Measurements from ENCODE around the gene TRIOBP. TPM values are rescaled to one million over a fixed set of nuclear protein-coding genes. Genes with fewer than 3 reads are reported as not detected.

Gene TRIOBP
- total RNA-seq, 1 experiment from 2014 or later = 154 TPM

DNA sequence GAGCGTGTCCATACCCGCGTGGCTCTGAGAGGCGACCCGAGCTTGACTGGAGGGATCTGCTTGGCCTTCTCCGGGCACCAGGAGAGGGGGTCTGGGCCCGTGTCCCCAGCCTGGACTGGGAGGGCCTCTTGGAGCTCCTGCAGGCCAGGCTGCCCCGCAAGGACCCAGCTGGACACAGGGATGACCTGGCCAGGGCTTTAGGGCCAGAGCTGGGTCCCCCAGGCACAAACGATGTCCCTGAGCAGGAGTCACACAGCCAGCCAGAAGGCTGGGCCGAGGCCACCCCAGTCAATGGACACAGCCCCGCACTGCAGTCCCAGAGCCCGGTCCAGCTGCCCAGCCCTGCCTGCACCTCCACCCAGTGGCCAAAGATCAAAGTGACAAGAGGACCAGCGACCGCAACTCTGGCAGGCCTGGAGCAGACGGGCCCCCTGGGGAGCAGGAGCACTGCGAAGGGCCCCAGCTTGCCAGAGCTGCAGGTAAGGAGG, 38.2 kb downstream of the TRIOBP start:
- Histone ChIP-seq H3K27me3 (no peaks in the 10 kb centered on the region), H3K9me3 (no peaks in the 10 kb centered on the region), H3K4me3 (no peak overlapping the region), H3K36me3 (no peaks in the 10 kb centered on the region)
- peak; percentile 43 for DNase-seq

DNA sequence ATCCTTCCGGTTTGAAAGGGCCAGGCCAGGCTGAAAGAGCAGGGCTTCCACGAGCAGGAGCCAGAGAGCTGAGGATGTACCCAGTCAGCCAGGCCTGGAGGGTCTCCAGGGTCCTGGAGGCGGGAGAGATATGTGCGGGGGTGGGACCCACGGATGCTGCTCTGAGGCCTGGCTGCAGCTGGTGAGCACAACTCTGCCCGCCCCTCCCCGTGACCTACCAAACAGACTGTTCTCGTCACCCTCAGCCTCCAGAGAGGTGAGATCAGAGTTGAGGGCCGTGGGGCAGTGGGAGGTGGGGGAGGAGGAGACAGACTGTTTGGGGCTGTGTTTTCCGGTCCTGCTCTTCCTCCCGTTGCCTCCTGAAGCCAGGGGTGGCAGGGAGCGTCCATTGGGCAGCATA, 42.2 kb downstream of the TRIOBP start:
- Histone ChIP-seq H3K4me3 (no peak overlapping the region), H3K9me3 (no peaks in the 10 kb centered on the region), H3K36me3 (peaks cover under 1% of the 10 kb centered on the region), H3K27me3 (no peaks in the 10 kb centered on the region)
- peak; percentile 75 for DNase-seq

DNA sequence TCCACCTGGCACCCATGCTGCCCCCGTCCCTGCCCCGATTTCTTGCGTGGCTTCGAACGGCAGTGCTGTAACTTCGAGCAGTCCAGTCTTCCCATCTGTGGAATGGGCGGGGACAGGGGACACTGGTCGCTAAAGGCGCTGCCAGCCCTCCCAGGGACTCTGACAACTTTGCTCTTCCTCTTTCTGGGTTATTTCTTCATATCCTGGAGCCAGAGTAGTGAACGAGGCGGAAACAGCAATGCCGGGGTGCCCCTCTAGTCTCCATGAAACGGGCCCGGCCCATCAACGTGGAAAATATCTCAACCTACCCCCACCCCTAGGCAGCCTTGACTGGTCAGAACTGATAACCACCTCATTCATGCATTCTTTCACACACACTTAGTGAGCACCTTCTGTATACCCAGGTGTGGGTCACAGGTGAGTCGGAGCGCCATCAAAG, 42.8 kb downstream of the TRIOBP start:
- Histone ChIP-seq H3K36me3 (peaks cover 7% of the 10 kb centered on the region), H3K27me3 (no peaks in the 10 kb centered on the region), H3K4me3 (no peak overlapping the region), H3K9me3 (no peaks in the 10 kb centered on the region)
- DNase-seq = no peak

DNA sequence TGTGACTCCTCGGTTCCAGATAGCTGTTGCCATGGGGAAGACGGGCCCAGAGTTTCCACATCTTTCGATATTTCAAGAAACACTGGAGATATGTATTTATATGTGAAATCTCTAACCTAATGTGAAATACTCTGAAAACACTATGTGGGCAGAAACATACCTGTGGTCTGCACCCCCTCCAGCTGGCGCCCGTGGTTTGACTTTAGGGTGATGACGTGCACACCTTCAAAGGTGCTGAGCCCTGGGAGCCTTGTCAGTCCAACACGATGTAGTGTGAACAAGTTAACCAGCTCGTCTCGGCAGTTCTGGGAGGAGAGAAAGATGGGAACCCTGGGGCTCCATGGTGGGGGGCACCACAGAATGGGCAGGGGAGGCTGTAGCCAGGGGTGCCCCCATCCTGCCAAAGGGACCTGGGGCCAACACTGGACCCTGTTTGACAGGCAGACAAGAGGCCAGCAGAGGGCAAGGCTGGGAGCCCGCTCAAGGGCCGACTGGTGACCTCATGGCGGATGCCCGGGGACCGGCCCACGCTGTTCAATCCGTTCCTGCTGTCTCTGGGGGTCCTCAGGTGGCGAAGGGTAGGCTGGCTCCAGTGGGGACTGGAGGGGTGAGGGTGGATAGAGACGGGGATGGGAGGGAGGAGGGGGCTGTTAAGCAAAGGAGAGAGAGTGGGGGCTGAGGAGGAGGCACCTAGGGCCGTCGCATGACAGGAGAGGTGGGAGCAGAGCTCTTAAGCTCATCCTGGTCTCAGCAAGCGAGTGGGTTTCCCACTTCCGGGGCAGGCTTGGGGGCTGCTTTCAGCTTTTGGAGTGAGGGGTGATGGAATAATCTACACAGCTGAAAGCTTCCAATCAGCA, 43.8 kb downstream of the TRIOBP start:
- H3K27me3 ChIP-seq = no peaks in the 10 kb centered on the region
- peaks cover 8% of the 10 kb centered on the region for H3K36me3 ChIP-seq
- DNase-seq = no peak
- H3K4me3 ChIP-seq = no peak overlapping the region
- H3K9me3 ChIP-seq = no peaks in the 10 kb centered on the region

DNA sequence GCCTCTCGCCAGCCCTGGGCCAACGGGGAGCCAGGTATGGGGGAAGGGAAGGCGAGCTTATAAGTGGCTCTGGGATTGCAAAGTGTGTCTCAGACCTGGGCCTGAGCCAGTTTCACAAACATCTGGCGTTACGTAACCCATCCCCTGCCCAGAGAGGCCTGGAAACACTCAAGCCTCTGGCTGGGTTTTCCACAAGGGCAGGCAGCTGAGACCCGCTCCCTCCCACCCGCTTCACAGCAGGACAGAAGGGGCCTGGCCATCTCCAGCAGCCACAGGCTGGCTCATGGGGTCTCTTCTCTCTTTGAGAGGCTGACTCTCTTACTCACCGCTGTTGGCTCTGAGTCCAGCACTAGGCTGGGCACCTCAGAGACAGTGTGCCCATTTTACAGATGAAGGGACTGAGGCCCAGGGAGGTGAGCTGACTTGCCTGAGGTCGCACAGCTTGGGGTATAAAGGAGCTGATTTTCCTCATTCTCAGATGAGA, 44.5 kb downstream of the TRIOBP start:
- no peak overlapping the region for H3K4me3 ChIP-seq
- peak; percentile 92 for DNase-seq
- H3K27me3 ChIP-seq = no peaks in the 10 kb centered on the region
- no peaks in the 10 kb centered on the region for H3K9me3 ChIP-seq
- peaks cover 9% of the 10 kb centered on the region for H3K36me3 ChIP-seq

DNA sequence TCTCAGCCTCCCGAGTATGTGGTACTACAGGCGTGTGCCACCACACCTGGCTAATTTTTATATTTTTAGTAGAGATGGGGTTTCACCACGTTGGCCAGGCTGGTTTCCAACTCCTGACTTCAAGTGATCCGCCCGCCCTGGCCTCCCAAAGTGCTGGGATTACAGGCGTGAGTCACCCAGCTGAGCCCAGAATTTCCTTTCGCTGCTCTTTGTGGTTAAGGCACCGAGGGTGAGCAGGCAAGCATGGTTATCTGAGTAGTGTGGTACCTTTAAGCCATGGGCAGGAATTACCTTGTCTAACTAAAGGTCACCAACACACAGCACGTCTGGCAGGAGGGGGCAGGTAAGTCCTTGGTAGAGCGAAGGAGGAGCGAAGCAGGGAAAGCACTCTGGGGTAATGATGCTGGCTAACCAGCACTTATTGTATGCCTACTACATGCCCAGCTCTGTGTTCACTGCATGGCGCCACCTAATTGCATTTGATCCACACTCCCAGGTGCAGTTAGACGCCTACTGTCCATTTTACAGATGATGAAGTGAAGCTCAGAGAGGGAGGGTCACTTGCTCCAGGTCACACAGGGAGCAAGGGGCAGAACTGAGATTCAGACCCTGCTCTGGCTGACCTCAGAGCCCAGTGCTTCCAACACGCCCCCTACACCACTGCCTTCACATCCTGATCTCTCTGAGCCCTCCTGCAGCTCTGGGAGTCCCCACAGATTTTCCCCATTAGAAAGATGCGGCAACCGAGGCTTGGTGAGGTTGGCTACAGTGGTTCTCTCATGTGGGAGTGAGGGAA, 45.7 kb downstream of the TRIOBP start:
- no peaks in the 10 kb centered on the region for H3K9me3 ChIP-seq
- no peak overlapping the region; the same call in 1 of the 2 replicates for H3K4me3 ChIP-seq
- H3K36me3 ChIP-seq = peaks cover 19% of the 10 kb centered on the region
- peak; percentile 92 for DNase-seq
- H3K27me3 ChIP-seq = no peaks in the 10 kb centered on the region

DNA sequence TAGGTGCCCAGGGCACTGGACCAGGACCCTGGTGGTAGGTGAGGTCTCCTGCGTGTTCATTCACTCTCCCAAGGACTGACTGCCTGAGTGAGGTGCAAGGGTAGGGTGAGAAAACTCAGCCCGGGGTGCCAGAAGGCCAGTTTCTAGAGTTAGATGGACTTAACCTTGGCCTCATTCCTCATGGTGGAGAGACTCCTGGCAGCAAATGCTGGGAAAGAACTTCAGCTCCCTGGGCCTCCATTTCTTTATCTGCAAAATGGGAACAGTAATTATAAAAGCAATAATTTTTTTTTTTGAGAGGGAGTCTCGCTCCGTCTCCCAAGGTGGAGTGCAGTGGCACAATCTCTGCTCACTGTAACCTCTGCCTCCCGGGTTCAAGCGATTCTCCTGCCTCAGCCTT, 47.7 kb downstream of the TRIOBP start:
- DNase-seq = no peak
- no peaks in the 10 kb centered on the region for H3K9me3 ChIP-seq
- peak overlapping the region; percentile 66; the same call in 1 of the 2 replicates for H3K4me3 ChIP-seq
- H3K27me3 ChIP-seq = no peaks in the 10 kb centered on the region
- H3K36me3 ChIP-seq = peaks cover 37% of the 10 kb centered on the region

DNA sequence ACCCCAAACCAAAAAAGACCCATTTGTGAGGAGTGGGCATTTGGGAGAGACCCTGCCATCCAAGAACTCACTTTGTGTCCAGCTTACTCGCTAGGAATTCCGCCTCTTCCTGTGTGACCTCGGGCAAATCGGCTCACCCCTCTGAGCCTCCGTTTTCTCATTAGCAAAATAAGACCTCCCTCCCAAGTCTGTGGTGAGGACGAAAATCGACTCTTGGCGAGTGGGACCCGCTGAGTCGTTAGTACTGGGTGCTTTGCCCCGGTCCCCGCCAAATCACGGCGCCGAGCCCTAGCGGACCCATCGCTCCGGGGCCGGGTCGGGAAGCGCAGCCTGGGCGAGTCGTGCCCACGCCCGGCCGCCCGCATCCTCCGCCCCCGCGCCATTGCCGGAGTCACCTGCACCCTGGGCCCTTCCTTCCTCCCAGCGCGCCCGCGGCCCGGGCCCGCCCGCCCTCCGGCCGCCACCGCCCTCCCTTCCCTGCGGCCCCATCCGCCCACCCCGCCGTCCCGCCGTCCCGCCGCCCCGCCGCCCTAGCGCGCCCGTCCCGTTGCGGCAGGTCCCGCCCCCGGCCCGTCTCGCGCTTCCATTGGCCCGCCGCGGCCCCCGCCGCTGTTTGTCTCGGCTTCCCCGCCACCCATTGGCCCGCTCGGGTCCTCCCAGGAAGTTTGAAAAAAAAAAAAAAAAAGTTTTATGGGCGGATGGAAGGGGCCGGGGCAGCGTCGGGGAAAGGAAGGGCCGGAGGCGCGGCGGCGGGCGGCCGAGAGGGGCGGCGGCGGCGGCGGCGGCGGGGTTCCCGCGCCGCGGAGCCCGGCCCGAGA, 48.9 kb downstream of the TRIOBP start:
- Histone ChIP-seq H3K36me3 (peaks cover 40% of the 10 kb centered on the region), H3K4me3 (peak overlapping the region; percentile 97), H3K27me3 (no peaks in the 10 kb centered on the region), H3K9me3 (no peaks in the 10 kb centered on the region)
- DNase-seq = peak; percentile 94

DNA sequence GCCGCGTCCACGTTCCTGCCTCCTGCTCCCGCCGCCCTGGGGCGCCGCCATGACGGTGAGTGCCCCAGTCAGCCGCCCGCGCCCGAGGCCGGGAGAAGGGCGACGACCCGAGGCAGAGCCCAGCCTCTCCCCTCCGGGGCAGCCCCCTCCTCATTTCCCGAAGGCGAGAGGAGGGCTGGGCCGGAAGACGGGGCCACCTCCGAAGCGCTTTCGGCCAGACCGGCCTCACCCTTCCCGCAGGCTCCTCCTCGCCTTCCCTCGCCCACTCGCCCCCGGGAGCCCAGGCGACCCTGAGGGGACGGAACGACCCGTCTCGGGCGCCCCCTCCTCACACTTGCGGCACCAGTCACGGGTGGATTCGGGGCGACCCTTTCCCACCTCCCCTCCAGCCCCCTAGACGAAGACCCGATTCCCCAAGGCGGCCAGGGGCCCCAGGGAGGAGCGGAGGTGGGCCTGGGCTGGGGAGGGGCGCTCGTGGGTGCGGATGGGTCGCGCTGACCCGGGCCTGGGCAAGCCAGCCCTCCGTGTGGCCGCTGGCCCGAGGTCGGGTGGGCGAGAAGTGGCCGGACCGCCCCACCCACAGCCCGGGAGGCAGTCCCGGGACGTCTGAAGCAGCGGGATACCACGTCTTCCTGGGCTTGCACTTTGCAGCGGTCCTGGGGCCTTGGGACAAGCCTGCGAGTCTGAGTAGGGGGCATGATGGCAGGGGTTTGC, 49.7 kb downstream of the TRIOBP start:
- Histone ChIP-seq H3K36me3 (peaks cover 46% of the 10 kb centered on the region), H3K4me3 (peak overlapping the region; percentile 97), H3K27me3 (no peaks in the 10 kb centered on the region), H3K9me3 (no peaks in the 10 kb centered on the region)
- peak; percentile 49 for DNase-seq

DNA sequence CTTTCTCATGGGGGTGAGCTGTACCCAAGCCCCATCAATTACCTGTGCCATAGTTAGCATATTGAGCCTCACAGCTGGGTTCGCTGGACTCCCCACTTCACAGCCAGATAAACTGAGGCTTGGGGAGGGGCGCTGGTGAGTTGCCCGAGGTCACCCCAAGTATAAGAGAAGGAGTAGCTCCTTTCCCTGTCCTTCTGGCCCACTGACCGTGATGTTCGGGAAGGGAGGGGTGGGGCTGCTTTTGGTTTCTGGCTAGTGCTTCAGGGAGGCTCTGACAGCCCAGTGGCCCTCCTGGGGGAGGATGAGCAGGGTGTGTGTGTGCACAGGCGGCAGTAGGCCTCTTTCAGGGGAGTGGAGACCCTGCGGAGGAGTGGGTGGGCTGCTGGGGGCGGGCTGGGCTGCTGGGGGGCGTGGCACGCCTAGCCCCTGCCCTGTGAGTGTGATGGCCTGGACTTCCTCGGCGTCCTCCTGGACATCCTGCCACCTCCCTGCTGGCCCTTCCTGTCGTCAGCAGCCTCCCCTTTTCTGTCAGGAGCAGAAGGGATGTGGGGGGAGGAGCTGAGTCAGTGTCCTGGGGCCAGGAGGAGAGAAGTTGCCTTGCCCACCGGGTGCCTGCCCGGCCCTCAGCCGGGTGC, 50.3 kb downstream of the TRIOBP start:
- Histone ChIP-seq H3K27me3 (no peaks in the 10 kb centered on the region), H3K4me3 (peak overlapping the region; percentile 97), H3K36me3 (peaks cover 51% of the 10 kb centered on the region), H3K9me3 (no peaks in the 10 kb centered on the region)
- peak; percentile 82 for DNase-seq

DNA sequence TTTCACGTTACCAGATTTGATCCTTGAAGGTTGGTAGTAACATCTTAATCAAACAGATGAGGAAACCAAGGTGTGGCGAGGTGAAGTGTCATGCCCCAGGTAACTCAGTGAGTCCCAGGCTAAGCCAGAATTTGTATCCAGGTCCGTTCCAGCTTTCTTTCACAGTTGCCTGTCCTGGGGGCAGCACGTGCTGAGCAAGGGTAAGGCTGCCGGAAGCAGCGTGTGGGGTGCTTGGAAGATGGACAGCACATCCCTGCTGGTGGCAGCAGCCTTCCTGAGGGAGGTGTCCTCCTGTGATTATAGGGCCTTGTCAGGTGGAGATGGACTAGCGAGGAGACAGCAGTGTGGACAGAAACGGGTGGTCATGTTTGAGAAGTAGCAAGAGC, 50.9 kb downstream of the TRIOBP start:
- peak overlapping the region; percentile 97 for H3K4me3 ChIP-seq
- no peaks in the 10 kb centered on the region for H3K27me3 ChIP-seq
- peaks cover 51% of the 10 kb centered on the region for H3K36me3 ChIP-seq
- no peak for DNase-seq
- no peaks in the 10 kb centered on the region for H3K9me3 ChIP-seq

DNA sequence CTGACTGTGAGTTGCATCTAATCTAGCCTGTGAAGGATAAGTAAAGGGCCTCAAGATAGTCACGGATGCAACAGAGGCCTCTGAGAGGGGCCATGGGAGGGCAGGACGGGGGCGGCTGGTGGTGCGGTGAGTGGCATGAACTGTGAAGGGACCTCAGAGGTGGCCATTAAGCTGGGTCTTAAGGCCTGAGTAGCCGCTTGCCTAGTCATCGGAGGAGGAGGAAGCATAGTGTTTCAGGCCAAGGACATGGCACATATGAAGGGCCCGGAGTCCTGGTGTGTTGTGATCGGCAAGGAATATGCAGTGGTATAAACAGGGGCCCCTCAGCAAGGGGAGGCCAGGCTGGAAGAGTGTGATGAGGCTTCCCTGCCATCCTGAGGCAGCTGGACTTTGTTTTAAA, 51.8 kb downstream of the TRIOBP start:
- DNase-seq = no peak
- H3K9me3 ChIP-seq = no peaks in the 10 kb centered on the region
- peaks cover 60% of the 10 kb centered on the region for H3K36me3 ChIP-seq
- H3K27me3 ChIP-seq = no peaks in the 10 kb centered on the region
- no peak overlapping the region; the same call in 1 of the 2 replicates for H3K4me3 ChIP-seq

DNA sequence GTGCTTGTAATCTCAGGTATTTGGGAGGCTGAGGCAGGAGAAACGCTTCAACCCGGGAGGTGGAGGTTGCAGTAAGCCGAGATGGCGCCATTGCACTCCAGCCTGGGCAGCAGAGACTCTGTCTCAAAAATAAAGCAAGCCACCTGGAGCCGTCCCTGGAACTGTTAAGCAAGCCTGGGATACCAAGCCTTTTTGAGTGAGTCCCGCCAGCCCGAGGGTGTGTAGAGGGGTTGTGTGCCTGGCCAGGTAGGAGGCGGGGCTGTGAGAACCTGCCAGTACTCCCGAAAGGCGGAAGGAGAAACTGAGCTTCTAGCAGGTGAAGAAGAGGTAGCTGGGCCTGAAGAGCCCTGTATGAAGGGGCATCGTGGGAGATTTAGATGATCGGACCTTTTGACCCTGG, 52.4 kb downstream of the TRIOBP start:
- no peaks in the 10 kb centered on the region for H3K27me3 ChIP-seq
- no peak for DNase-seq
- H3K9me3 ChIP-seq = no peaks in the 10 kb centered on the region
- H3K4me3 ChIP-seq = no peak overlapping the region
- peaks cover 61% of the 10 kb centered on the region for H3K36me3 ChIP-seq

DNA sequence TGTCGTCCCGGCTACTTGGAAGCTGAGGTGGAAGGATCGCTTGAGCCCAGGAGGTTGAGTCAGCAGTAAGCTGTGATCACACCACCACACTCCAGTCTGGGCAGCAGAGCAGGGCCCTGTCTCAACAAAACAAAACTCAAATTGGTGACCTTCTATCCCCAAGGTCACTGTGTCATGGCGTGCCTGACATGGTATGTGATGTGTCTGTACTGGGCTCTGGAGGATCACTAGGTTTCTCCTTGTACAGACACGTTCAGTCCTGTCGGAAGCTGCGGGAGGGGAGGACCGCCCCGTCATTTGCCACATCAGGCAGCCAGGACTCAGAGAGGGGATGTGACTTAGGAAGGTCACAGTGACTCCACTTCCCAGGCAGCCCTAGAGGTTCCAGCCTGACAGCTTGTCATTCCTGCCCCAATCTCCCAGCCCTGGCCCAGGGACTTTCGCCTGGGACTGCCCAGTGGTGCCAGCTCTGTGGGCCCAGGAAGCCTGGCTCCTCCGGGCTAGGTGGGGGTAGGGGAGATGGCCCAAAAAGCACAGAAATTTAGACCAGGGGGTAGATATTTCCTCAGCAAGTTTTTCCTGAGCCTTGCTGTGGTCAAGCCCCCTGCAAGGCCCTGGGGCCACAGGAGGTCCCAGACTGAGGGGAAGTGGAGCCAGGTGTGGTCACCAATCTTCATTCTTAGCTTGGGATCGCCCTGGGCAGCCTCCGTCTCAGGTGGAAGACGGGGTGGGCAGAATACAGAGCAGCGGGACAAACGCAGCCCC, 53.2 kb downstream of the TRIOBP start:
- Histone ChIP-seq H3K4me3 (no peak overlapping the region), H3K9me3 (no peaks in the 10 kb centered on the region), H3K27me3 (no peaks in the 10 kb centered on the region), H3K36me3 (peaks cover 63% of the 10 kb centered on the region)
- peak; percentile 79 for DNase-seq

DNA sequence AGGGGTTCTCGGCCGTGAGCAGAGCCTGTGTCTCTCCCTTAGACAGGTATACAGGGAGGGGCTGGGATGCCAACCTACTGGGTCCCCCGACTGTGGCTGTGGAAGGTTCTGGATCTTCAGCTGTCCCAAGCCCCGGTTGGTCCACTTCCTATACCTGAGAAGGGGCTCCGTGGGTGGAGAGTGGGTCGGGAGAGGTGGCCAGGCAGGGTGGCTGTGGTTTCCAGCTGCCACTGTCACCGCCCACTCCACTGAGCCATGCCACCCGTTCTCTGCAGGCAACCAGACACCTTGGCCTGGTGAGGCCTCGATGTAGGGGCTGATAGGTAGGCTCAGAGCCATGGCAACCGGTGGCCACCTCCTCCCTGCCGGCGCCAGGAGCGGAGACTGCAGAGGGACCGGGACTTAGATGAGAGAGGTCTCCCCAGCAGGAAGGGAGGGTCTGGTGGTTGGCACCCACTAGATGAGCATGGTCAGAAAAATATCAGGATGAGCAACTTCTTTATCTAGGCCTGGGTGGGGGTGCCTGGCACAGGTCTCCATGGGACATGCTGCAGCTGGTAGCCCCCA, 53.8 kb downstream of the TRIOBP start:
- H3K9me3 ChIP-seq = no peaks in the 10 kb centered on the region
- no peak overlapping the region for H3K4me3 ChIP-seq
- H3K27me3 ChIP-seq = no peaks in the 10 kb centered on the region
- DNase-seq = no peak
- peaks cover 70% of the 10 kb centered on the region for H3K36me3 ChIP-seq
